ENCODE measurements around the gene PLCH1. TPM values are rescaled to one million over a fixed set of nuclear protein-coding genes. Genes with fewer than 3 reads are reported as not detected.

PLCH1 gene
- total and polyA plus RNA-seq, 2 of the 13 experiments (the other 11 are each of a cell fraction or from before 2014, with no cell fraction given): 2.0 to 3.0 TPM

DNA sequence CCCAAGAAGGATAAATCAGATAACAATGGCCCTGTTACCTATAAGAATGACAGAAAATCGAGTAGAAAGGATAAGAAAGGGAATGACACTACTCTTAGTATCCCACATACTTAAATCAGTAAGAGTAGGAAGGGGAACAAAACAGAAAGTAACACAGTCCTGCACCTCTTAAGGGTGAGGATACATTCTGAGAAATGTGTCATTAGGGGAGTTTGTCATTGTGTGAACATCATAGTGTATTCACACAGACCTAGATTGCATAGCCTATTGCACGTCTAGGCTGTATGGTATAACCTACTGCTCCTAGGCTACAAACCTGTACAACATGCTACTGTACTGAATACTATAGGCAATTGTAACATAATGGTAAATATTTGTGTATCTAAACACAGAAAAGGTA lies 142.6 kb downstream of the PLCH1 start (continued):
- TF ChIP-seq, protein P1, sequence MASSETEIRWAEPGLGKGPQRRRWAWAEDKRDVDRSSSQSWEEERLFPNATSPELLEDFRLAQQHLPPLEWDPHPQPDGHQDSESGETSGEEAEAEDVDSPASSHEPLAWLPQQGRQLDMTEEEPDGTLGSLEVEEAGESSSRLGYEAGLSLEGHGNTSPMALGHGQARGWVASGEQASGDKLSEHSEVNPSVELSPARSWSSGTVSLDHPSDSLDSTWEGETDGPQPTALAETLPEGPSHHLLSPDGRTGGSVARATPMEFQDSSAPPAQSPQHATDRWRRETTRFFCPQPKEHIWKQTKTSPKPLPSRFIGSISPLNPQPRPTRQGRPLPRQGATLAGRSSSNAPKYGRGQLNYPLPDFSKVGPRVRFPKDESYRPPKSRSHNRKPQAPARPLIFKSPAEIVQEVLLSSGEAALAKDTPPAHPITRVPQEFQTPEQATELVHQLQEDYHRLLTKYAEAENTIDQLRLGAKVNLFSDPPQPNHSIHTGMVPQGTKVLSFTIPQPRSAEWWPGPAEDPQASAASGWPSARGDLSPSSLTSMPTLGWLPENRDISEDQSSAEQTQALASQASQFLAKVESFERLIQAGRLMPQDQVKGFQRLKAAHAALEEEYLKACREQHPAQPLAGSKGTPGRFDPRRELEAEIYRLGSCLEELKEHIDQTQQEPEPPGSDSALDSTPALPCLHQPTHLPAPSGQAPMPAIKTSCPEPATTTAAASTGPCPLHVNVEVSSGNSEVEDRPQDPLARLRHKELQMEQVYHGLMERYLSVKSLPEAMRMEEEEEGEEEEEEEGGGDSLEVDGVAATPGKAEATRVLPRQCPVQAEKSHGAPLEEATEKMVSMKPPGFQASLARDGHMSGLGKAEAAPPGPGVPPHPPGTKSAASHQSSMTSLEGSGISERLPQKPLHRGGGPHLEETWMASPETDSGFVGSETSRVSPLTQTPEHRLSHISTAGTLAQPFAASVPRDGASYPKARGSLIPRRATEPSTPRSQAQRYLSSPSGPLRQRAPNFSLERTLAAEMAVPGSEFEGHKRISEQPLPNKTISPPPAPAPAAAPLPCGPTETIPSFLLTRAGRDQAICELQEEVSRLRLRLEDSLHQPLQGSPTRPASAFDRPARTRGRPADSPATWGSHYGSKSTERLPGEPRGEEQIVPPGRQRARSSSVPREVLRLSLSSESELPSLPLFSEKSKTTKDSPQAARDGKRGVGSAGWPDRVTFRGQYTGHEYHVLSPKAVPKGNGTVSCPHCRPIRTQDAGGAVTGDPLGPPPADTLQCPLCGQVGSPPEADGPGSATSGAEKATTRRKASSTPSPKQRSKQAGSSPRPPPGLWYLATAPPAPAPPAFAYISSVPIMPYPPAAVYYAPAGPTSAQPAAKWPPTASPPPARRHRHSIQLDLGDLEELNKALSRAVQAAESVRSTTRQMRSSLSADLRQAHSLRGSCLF (CRISPR knock-in tag; IDR thresholded peaks at IDR 0.05; ENCODE audit: borderline replicate concordance): no peak
- TF ChIP-seq ZNF747 (CRISPR knock-in tag; IDR thresholded peaks at IDR 0.05; ENCODE audit: borderline replicate concordance) (no peak), HNRNPK (IDR thresholded peaks at IDR 0.05; ENCODE audit: low read depth, low read length, poor library complexity, severe bottlenecking) (no peak), TSC22D2 (CRISPR knock-in tag; IDR thresholded peaks at IDR 0.05; ENCODE audit: borderline replicate concordance) (no peak), SP2 (CRISPR knock-in tag; IDR thresholded peaks at IDR 0.05) (no peak)
- TF ChIP-seq, protein P2, sequence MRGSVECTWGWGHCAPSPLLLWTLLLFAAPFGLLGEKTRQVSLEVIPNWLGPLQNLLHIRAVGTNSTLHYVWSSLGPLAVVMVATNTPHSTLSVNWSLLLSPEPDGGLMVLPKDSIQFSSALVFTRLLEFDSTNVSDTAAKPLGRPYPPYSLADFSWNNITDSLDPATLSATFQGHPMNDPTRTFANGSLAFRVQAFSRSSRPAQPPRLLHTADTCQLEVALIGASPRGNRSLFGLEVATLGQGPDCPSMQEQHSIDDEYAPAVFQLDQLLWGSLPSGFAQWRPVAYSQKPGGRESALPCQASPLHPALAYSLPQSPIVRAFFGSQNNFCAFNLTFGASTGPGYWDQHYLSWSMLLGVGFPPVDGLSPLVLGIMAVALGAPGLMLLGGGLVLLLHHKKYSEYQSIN (CRISPR knock-in tag; IDR thresholded peaks at IDR 0.05; ENCODE audit: borderline replicate concordance): no peak

DNA sequence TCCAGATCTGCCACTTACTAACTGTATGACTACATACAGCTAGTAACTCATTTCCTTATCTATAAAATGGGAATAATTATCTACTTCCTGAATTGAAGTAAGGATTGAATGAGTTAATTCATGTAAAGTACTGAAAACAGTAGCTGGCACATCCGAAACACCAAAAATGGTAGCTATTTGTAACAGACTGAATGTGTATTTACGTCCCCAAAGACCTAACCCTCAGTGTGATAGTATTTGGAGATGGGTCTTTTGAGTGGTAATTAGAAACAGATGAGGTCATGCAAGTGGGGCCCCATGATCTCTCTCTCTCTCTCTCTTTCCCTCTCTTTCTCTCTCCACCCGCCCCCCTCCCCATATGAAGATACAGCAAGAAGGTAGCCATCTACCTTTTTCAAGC lies 146.2 kb downstream of the PLCH1 start:
- FAIRE-seq (no peak), ATAC-seq (no peak), DNase-seq (ENCODE audit: low spot score) (no peak)
- Histone ChIP-seq H3K4me2 (ENCODE audit: low read depth, low read length) (no peak overlapping the region), H3K27ac (ENCODE audit: extremely low read length, insufficient read depth, low read length) (no peak overlapping the region), H3K27me3 (ENCODE audit: control insufficient read depth in 1 of 2, insufficient read depth in 2 of 2, low read length in 2 of 2) (no peaks in the 10 kb centered on the region), H3K4me3 (replicated peaks in 1 of 3; ENCODE audit: insufficient read depth in 1 of 3, low read depth in 2 of 3, low read length in 3 of 3) (no peak overlapping the region), H3K36me3 (replicated peaks in 1 of 2; ENCODE audit: control insufficient read depth in 1 of 2, insufficient read depth in 2 of 2, low read length in 2 of 2) (no peaks in the 10 kb centered on the region; a peak in 1 of 5 replicates), H3K9ac (ENCODE audit: insufficient read depth, low read depth, low read length) (no peak overlapping the region), H3K9me3 (ENCODE audit: low read length) (no peaks in the 10 kb centered on the region), H3K4me1 (ENCODE audit: insufficient read depth, low read length) (peaks cover 44% of the 10 kb centered on the region), H4K20me1 (ENCODE audit: insufficient read depth, low read length) (no peaks in the 10 kb centered on the region), H3K79me2 (ENCODE audit: insufficient read depth, low read length) (no peaks in the 10 kb centered on the region), H2AFZ (ENCODE audit: low read length) (no peak overlapping the region)
- intact Hi-C loops (cut with micrococcal nuclease; ENCODE audit: unreplicated experiment) (no loop called here), in situ Hi-C loops (cut with HindIII; ENCODE audit: extremely low pct_ligation_motif_present, low pct_unique_long_range_greater_than_20kb) (no loop called here)
- ChIA-PET CTCF (ENCODE audit: low intra/inter-chr PET ratio, low total read pairs) (no interaction called here), POLR2A (no interaction called here)
- no TSS peak for BruUV-seq (replicated peaks)
- 98% methylated on average over 3 of the region's 3 CpGs for WGBS (ENCODE audit: low lambda C conversion rate)
- TF ChIP-seq ZNF619 (CRISPR knock-in tag; IDR thresholded peaks at IDR 0.05): no peak
- TF ChIP-seq ZNF274 (CRISPR knock-in tag; IDR thresholded peaks at IDR 0.05): no peak
- TF ChIP-seq, protein P3, sequence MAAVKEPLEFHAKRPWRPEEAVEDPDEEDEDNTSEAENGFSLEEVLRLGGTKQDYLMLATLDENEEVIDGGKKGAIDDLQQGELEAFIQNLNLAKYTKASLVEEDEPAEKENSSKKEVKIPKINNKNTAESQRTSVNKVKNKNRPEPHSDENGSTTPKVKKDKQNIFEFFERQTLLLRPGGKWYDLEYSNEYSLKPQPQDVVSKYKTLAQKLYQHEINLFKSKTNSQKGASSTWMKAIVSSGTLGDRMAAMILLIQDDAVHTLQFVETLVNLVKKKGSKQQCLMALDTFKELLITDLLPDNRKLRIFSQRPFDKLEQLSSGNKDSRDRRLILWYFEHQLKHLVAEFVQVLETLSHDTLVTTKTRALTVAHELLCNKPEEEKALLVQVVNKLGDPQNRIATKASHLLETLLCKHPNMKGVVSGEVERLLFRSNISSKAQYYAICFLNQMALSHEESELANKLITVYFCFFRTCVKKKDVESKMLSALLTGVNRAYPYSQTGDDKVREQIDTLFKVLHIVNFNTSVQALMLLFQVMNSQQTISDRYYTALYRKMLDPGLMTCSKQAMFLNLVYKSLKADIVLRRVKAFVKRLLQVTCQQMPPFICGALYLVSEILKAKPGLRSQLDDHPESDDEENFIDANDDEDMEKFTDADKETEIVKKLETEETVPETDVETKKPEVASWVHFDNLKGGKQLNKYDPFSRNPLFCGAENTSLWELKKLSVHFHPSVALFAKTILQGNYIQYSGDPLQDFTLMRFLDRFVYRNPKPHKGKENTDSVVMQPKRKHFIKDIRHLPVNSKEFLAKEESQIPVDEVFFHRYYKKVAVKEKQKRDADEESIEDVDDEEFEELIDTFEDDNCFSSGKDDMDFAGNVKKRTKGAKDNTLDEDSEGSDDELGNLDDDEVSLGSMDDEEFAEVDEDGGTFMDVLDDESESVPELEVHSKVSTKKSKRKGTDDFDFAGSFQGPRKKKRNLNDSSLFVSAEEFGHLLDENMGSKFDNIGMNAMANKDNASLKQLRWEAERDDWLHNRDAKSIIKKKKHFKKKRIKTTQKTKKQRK (IDR thresholded peaks at IDR 0.05; ENCODE audit: low read length): no peak
- TF ChIP-seq, protein P4, sequence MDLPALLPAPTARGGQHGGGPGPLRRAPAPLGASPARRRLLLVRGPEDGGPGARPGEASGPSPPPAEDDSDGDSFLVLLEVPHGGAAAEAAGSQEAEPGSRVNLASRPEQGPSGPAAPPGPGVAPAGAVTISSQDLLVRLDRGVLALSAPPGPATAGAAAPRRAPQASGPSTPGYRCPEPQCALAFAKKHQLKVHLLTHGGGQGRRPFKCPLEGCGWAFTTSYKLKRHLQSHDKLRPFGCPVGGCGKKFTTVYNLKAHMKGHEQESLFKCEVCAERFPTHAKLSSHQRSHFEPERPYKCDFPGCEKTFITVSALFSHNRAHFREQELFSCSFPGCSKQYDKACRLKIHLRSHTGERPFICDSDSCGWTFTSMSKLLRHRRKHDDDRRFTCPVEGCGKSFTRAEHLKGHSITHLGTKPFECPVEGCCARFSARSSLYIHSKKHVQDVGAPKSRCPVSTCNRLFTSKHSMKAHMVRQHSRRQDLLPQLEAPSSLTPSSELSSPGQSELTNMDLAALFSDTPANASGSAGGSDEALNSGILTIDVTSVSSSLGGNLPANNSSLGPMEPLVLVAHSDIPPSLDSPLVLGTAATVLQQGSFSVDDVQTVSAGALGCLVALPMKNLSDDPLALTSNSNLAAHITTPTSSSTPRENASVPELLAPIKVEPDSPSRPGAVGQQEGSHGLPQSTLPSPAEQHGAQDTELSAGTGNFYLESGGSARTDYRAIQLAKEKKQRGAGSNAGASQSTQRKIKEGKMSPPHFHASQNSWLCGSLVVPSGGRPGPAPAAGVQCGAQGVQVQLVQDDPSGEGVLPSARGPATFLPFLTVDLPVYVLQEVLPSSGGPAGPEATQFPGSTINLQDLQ (CRISPR knock-in tag; IDR thresholded peaks at IDR 0.05): no peak
- TF ChIP-seq MEIS2 (CRISPR knock-in tag; IDR thresholded peaks at IDR 0.05): no peak

Data from HepG2 (cell line).